Measurements from ENCODE around the gene RSPRY1.

DNA sequence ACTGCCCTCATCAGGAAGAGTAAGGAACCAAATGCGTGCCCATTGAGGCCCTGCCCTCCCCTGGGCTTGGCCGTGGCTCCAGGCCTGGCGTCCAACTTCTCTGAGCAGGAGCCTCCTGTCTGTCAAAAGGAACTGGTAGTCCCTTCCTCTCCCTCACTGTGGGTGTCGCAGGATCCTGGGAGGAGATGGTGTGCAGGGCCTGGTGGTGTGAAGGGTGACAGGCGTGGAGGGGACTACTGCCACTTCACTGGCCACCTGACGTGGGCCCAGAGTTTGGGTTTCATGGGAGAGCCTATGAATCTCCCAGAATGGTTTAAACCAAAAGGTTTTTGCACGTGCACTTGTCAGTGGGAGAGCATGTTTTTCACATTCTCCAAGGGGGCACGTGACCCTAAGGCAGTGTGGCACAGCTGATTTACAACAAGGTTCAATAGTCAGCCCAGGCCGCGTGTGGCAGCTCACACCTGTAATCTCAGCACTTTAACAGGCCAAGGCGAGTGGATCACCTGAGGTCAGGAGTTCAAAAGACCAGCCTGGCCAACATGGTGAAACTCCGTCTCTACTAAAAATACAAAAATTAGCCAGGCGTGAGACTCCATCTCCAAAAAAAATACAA is 71.4 kb downstream of the RSPRY1 start:
- TF ChIP-seq SMC3 (IDR thresholded peaks at IDR 0.05) (no peak), RNF2 (IDR thresholded peaks at IDR 0.05; ENCODE audit: borderline replicate concordance, low read depth) (no peak), PHF8 (IDR thresholded peaks at IDR 0.05; ENCODE audit: borderline replicate concordance, low read depth) (no peak)
- TF ChIP-seq, protein P1, sequence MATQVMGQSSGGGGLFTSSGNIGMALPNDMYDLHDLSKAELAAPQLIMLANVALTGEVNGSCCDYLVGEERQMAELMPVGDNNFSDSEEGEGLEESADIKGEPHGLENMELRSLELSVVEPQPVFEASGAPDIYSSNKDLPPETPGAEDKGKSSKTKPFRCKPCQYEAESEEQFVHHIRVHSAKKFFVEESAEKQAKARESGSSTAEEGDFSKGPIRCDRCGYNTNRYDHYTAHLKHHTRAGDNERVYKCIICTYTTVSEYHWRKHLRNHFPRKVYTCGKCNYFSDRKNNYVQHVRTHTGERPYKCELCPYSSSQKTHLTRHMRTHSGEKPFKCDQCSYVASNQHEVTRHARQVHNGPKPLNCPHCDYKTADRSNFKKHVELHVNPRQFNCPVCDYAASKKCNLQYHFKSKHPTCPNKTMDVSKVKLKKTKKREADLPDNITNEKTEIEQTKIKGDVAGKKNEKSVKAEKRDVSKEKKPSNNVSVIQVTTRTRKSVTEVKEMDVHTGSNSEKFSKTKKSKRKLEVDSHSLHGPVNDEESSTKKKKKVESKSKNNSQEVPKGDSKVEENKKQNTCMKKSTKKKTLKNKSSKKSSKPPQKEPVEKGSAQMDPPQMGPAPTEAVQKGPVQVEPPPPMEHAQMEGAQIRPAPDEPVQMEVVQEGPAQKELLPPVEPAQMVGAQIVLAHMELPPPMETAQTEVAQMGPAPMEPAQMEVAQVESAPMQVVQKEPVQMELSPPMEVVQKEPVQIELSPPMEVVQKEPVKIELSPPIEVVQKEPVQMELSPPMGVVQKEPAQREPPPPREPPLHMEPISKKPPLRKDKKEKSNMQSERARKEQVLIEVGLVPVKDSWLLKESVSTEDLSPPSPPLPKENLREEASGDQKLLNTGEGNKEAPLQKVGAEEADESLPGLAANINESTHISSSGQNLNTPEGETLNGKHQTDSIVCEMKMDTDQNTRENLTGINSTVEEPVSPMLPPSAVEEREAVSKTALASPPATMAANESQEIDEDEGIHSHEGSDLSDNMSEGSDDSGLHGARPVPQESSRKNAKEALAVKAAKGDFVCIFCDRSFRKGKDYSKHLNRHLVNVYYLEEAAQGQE (IDR thresholded peaks at IDR 0.05) = no peak
- TF ChIP-seq, protein P2, sequence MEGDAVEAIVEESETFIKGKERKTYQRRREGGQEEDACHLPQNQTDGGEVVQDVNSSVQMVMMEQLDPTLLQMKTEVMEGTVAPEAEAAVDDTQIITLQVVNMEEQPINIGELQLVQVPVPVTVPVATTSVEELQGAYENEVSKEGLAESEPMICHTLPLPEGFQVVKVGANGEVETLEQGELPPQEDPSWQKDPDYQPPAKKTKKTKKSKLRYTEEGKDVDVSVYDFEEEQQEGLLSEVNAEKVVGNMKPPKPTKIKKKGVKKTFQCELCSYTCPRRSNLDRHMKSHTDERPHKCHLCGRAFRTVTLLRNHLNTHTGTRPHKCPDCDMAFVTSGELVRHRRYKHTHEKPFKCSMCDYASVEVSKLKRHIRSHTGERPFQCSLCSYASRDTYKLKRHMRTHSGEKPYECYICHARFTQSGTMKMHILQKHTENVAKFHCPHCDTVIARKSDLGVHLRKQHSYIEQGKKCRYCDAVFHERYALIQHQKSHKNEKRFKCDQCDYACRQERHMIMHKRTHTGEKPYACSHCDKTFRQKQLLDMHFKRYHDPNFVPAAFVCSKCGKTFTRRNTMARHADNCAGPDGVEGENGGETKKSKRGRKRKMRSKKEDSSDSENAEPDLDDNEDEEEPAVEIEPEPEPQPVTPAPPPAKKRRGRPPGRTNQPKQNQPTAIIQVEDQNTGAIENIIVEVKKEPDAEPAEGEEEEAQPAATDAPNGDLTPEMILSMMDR (IDR thresholded peaks at IDR 0.05) = no peak
- TF ChIP-seq, protein P3, sequence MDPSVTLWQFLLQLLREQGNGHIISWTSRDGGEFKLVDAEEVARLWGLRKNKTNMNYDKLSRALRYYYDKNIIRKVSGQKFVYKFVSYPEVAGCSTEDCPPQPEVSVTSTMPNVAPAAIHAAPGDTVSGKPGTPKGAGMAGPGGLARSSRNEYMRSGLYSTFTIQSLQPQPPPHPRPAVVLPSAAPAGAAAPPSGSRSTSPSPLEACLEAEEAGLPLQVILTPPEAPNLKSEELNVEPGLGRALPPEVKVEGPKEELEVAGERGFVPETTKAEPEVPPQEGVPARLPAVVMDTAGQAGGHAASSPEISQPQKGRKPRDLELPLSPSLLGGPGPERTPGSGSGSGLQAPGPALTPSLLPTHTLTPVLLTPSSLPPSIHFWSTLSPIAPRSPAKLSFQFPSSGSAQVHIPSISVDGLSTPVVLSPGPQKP (IDR thresholded peaks at IDR 0.05; ENCODE audit: low read depth, low read length) = no peak
